Right lobe of liver (tissue), 4 donors: Measurements from ENCODE around the gene CRTC1.

Source experiments
- CTCF ChIP-seq, 4 donors: fragments of 200-600 bp in 3 of 4; fragments of 450-650 bp in 1 of 4; IDR thresholded peaks; one replicate each; pipeline versions ENCODE4 v1.5.1 to v1.8.0; 2016 to 2022; ENCODE audit warnings: antibody characterized with exemption in 4 of 4, mild to moderate bottlenecking in 2 of 4
- POLR2A ChIP-seq: fragments of 450-650 bp; IDR thresholded peaks from one replicate; pipeline ENCODE4 v1.6.1; 2017; ENCODE audit warnings: antibody characterized with exemption, mild to moderate bottlenecking
- donor health status: DM: no; HTN: no; CAD: no.
- donor health status: DM: no; HTN: no; CAD: no.
- donor health status: DM: no; HTN: yes; CAD: no.

GRCh38 chr19:18656337-18657086 is 27.0 kb upstream of the CRTC1 start:
- TF ChIP-seq CTCF (IDR thresholded peaks at IDR 0.05), result no peak
- no peak for TF ChIP-seq POLR2A
